Neural progenitor cell (in vitro differentiated cells): ENCODE measurements around the gene CREB5.

Experiments used
- EZH2 ChIP-seq: fragments of 200-600 bp; sonication (generic); IDR thresholded peaks from 2 replicates; pipeline ENCODE4 v1.6.1; 2017; ENCODE audit warnings: antibody characterized with exemption, mild to moderate bottlenecking, moderate library complexity
- EZH2phosphoT487 ChIP-seq: fragments of 200-600 bp; sonication (generic); IDR thresholded peaks from 2 replicates; pipeline ENCODE4 v1.6.1; 2017; ENCODE audit warnings: antibody characterized with exemption
- TF ChIP-seq, protein P1 (sequence below): fragments of 200-600 bp; sonication (generic); IDR thresholded peaks from 2 replicates; pipeline ENCODE4 v1.5.1; 2017; ENCODE audit warnings: antibody characterized with exemption, mild to moderate bottlenecking

DNA sequence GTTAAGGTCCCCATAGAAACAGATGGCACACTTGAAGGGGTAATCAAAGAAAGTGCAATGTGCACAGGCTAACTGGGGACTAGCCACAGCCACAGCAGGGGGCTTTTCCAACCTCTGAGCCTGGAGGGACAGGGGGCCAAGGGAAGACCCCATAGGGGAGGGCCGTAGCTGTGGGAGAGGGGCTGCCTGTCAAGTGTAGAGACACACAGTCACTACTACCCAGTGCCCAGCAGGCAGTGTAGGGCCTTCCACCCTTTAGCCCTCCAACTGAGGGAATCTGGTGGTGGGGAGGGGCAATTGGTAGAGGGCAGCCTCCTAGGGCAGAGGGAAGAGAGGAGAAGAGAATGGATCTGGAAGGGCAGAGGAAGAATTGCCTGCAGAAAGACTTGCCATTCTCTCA lies 54.6 kb downstream of the CREB5 start:
- TF ChIP-seq, protein P1, sequence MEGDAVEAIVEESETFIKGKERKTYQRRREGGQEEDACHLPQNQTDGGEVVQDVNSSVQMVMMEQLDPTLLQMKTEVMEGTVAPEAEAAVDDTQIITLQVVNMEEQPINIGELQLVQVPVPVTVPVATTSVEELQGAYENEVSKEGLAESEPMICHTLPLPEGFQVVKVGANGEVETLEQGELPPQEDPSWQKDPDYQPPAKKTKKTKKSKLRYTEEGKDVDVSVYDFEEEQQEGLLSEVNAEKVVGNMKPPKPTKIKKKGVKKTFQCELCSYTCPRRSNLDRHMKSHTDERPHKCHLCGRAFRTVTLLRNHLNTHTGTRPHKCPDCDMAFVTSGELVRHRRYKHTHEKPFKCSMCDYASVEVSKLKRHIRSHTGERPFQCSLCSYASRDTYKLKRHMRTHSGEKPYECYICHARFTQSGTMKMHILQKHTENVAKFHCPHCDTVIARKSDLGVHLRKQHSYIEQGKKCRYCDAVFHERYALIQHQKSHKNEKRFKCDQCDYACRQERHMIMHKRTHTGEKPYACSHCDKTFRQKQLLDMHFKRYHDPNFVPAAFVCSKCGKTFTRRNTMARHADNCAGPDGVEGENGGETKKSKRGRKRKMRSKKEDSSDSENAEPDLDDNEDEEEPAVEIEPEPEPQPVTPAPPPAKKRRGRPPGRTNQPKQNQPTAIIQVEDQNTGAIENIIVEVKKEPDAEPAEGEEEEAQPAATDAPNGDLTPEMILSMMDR, result no peak
- TF ChIP-seq EZH2phosphoT487 (no peak), EZH2 (no peak)
